Measurements from ENCODE around the gene TAF3. TPM values are rescaled to one million over a fixed set of nuclear protein-coding genes. Genes with fewer than 3 reads are reported as not detected.

TAF3 gene
- polyA plus RNA-seq, 3 donors = 1.6 to 3.9 (median 3.4) TPM

GRCh38 chr10:7853226-7853842 is 35.0 kb downstream of the TAF3 start:
- Histone ChIP-seq H3K4me3 (replicated peaks in 1 of 3; ENCODE audit: low read depth in 2 of 3, low read length in 3 of 3) (no peak overlapping the region), H3K27ac (ENCODE audit: low read depth in 1 of 2, low read length in 2 of 2) (no peak overlapping the region), H4K20me1 (ENCODE audit: insufficient read depth, low read length) (peaks cover 24% of the 10 kb centered on the region), H3K27me3 (ENCODE audit: control insufficient read depth in 2 of 2, insufficient read depth in 2 of 2, low read length in 2 of 2) (no peaks in the 10 kb centered on the region), H3K9me3 (replicated peaks in 1 of 2; ENCODE audit: control insufficient read depth in 1 of 2, insufficient read depth in 1 of 2, low read length in 2 of 2) (no peaks in the 10 kb centered on the region), H3K4me2 (replicated peaks; ENCODE audit: extremely low read depth, low read length, poor library complexity, severe bottlenecking) (no peak overlapping the region), H3K36me3 (replicated peaks in 1 of 2; ENCODE audit: control insufficient read depth in 1 of 2, insufficient read depth in 2 of 2, low read length in 2 of 2) (no peaks in the 10 kb centered on the region), H3K4me1 (ENCODE audit: control insufficient read depth in 1 of 2, insufficient read depth in 2 of 2, low read length in 2 of 2) (no peaks in the 10 kb centered on the region), H3K9ac (ENCODE audit: insufficient read depth, low read length, poor library complexity, severe bottlenecking) (no peak overlapping the region), H2AFZ (ENCODE audit: insufficient read depth, low read depth, low read length, poor library complexity, severe bottlenecking) (no peak overlapping the region), H3K79me2 (ENCODE audit: insufficient read depth, low read length) (peaks cover 9% of the 10 kb centered on the region)
- H3K27ac Mint-ChIP-seq = no peak overlapping the region
- H3K9me3 Mint-ChIP-seq = peaks cover 0 to 2% (median 0%) of the 10 kb centered on the region in 7 donors
- no peak for DNase-seq
- no CpG with 5 or more reads among the region's 4 CpGs for WGBS (ENCODE audit: insufficient coverage)
- no peak overlapping the region for H3K4me3 Mint-ChIP-seq
- intact Hi-C loops (cut with micrococcal nuclease) = no loop called here
- H3K27me3 Mint-ChIP-seq (ENCODE audit: low read depth in 3 of 3) = no peaks in the 10 kb centered on the region
- TF ChIP-seq CTCF (IDR thresholded peaks at IDR 0.05) = no peak
- H3K4me1 Mint-ChIP-seq = peaks cover 19% of the 10 kb centered on the region
- peaks cover 14 to 18% of the 10 kb centered on the region in 2 donors for H3K36me3 Mint-ChIP-seq

GRCh38 chr10:7853890-7854289 is 35.6 kb downstream of the TAF3 start:
- TF ChIP-seq CTCF (IDR thresholded peaks at IDR 0.05) = no peak
- no peak overlapping the region for H3K9ac ChIP-seq (ENCODE audit: insufficient read depth, low read length, poor library complexity, severe bottlenecking)
- no peak overlapping the region for H3K27ac ChIP-seq (ENCODE audit: low read depth in 1 of 2, low read length in 2 of 2)
- H3K27me3 ChIP-seq (ENCODE audit: control insufficient read depth in 2 of 2, insufficient read depth in 2 of 2, low read length in 2 of 2) = no peaks in the 10 kb centered on the region
- H3K36me3 ChIP-seq (replicated peaks in 1 of 2; ENCODE audit: control insufficient read depth in 1 of 2, insufficient read depth in 2 of 2, low read length in 2 of 2) = no peaks in the 10 kb centered on the region
- no CpG with 5 or more reads among the region's 3 CpGs for WGBS (ENCODE audit: insufficient coverage)
- H3K4me1 ChIP-seq (ENCODE audit: control insufficient read depth in 1 of 2, insufficient read depth in 2 of 2, low read length in 2 of 2) = no peaks in the 10 kb centered on the region
- Mint-ChIP-seq H3K27me3 (ENCODE audit: low read depth in 3 of 3) (no peaks in the 10 kb centered on the region), H3K4me1 (peaks cover 19% of the 10 kb centered on the region), H3K4me3 (no peak overlapping the region), H3K27ac (no peak overlapping the region), H3K9me3 (peaks cover 0 to 3% (median 3%) of the 10 kb centered on the region in 7 donors), H3K36me3 (peaks cover 13 to 19% of the 10 kb centered on the region in 2 donors)
- intact Hi-C loops (cut with micrococcal nuclease) = no loop called here
- H3K9me3 ChIP-seq (replicated peaks in 1 of 2; ENCODE audit: control insufficient read depth in 1 of 2, insufficient read depth in 1 of 2, low read length in 2 of 2) = peaks cover 0 to 3% of the 10 kb centered on the region in 2 donors
- H2AFZ ChIP-seq (ENCODE audit: insufficient read depth, low read depth, low read length, poor library complexity, severe bottlenecking) = no peak overlapping the region
- H3K4me2 ChIP-seq (replicated peaks; ENCODE audit: extremely low read depth, low read length, poor library complexity, severe bottlenecking) = no peak overlapping the region
- H4K20me1 ChIP-seq (ENCODE audit: insufficient read depth, low read length) = peaks cover 24% of the 10 kb centered on the region
- peaks cover 12% of the 10 kb centered on the region for H3K79me2 ChIP-seq (ENCODE audit: insufficient read depth, low read length)
- H3K4me3 ChIP-seq (replicated peaks in 1 of 3; ENCODE audit: low read depth in 2 of 3, low read length in 3 of 3) = no peak overlapping the region
- no peak for DNase-seq
